Stimulated activated CD4-positive, alpha-beta T cell treated with anti-CD3 and anti-CD28 coated beads, Interleukin-4, amount 100 ng/mL, for 24 hours (primary cell): ENCODE measurements around the gene HSPE1.
A peak's percentile ranks its signal among the peaks of the same experiment; 100 is the strongest.
"Not testable (repeated sequence)": the region's sequence is repeated elsewhere in the genome, so short reads cannot be mapped to it uniquely, and the experiment has no call there.

Source experiments
- DNase-seq: peaks from one replicate; pipeline ENCODE4 v3.0.0-alpha.2; 2020

HSPE1 gene

GRCh38 chr2:197499594-197500502, at the start of gene HSPE1, which contains the start of gene HSPD1:
HSPE1 (plus strand) TSS chr2:197500379; CDS start chr2:197500437, 58 bp downstream.
HSPD1 (minus strand) TSS chr2:197499840; CDS start chr2:197498848, 992 bp downstream.
- peak; percentile 99 for DNase-seq

GRCh38 chr2:197450465-197450864, 49.7 kb upstream of the HSPE1 start:
- no peak for DNase-seq

DNA sequence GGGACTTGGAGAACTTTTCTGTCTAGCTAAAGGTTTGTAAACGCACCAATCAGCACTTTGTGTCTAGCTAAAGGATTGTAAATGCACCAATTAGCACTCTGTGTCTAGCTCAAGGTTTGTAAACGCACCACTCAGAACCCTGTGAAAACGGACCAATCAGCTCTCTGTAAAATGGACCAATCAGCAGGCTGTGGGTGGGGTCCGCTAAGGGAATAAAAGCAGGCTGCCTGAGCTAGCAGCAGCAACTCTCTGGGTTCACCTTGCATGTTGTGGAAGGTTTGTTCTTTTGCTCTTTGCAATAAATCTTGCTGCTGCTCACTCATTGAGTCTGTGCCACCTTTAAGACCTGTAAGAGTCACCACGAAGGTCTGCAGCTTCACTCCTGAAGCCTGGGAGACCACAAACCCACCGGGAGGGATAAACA, 49.2 kb upstream of the HSPE1 start:
- DNase-seq = not testable (repeated sequence)

GRCh38 chr2:197452754-197453122, 47.4 kb upstream of the HSPE1 start:
- no peak for DNase-seq

DNA sequence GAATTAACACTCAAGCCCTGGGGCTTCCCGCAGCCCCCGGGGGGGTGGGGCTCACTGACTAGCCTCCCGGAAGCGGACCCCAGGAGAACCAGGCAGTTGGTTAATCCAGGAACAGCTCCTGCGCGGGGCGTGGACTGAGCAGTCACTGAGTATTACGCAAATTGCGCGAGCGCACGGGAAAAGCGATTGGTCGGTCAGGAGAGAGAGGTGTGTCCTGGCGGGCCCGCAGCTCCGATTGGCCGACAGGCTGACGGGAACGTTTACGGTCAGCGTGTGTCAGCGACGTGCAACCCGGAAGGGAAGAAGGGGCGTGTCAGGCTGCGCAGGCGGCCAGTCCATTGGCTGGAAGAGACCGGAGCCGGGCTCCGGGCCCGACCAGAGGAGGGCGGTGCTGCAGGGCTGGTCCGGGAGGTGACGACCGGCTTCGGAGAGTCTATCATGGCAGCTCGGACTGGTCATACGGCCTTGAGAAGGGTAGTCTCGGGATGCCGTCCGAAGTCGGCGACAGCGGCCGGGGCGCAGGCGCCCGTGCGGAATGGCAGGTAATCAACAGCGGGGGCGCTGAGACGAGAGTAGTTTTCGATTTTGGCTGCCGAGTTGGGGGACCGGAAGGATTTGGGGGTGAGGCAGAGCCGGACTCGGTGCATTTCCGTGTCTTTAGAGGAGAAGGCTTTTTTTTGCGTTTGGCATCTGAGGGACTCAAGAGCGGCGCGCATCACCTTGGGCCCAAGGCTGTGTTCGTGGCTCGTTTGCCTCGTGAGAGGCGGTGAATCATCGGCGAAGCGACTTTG, 46.9 kb upstream of the HSPE1 start, which contains the start of gene COQ10B:
TSS of gene COQ10B (plus strand) at position 430 of the 791 bp plus-strand sequence. CDS start at position 439, 9 bp downstream.
- DNase-seq = peak; percentile 99

DNA sequence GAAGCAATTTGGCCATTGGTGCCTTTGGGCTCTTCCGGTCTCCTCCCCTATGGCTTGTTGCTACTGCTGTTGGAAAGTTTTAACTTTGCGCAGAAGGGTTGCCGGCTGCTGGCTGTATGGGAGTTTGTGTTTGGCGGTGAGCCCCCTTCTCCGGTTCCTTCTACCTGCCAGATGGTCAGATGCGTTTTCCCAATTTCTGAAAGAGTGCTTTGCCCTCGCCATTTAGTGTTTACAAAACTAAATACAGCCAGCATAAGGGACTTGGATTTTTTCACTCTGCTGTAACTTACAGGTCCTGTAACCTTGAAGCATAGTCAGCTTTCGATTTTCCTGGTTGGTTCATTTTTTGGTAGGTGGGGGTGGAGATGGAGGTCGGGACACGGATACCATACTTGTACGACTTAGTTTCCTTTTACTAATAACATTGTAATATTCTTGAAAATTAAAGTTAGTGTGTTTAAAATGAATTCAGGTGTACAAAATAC, 46.2 kb upstream of the HSPE1 start:
- no peak for DNase-seq

GRCh38 chr2:197454923-197455322, 45.3 kb upstream of the HSPE1 start:
- DNase-seq = no peak

DNA sequence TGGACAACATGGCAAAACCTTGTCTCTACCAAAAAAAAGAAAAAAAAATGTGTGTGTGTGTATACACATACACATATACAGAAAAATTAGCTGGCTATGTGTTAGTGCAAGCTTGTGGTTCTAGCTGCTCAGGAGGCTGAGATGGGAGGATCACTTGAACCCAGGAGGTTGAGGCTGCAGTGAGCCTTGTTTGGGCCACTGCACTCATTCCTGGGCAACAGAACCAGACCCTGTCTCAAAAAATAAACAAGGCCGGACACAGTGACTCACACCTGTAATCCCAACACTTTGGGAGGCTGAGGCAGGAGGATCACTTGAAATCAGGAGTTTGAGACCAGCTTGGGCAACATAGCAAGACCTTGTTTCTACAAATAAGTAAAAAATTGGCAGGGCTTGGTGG, 44.8 kb upstream of the HSPE1 start:
- no peak for DNase-seq

GRCh38 chr2:197460649-197461048, 39.5 kb upstream of the HSPE1 start:
- no peak for DNase-seq

- DNase-seq = no peak
These were observed 39.1 kb upstream of the HSPE1 start for GRCh38 chr2:197461057-197461456.

- no peak for DNase-seq
These were observed 36.0 kb upstream of the HSPE1 start for GRCh38 chr2:197464175-197464574.

- no peak for DNase-seq
These were observed 28.0 kb upstream of the HSPE1 start for GRCh38 chr2:197472166-197472565.

GRCh38 chr2:197477797-197478196, 22.4 kb upstream of the HSPE1 start:
- no peak for DNase-seq

GRCh38 chr2:197480165-197481036, 19.8 kb upstream of the HSPE1 start:
- no peak for DNase-seq

DNA sequence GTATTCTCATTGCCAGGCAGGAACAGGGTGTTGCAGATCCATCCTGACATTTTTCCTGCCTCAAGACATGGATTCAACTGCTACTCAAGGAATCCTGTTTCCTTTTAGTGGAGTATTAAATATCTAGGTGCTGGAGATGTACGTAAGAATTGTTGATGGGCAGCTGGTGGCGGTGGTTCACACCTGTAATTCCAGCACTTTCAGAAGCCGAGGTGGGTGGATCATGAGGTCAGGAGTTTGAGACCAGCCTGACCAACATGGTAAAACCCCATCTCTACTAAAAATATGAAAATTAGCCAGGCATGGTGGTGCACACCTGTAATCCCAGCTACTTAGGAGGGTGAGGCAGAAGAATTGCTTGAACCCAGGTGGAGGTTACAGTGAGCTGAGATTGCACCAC, 15.9 kb upstream of the HSPE1 start:
- DNase-seq = not testable (repeated sequence)

DNA sequence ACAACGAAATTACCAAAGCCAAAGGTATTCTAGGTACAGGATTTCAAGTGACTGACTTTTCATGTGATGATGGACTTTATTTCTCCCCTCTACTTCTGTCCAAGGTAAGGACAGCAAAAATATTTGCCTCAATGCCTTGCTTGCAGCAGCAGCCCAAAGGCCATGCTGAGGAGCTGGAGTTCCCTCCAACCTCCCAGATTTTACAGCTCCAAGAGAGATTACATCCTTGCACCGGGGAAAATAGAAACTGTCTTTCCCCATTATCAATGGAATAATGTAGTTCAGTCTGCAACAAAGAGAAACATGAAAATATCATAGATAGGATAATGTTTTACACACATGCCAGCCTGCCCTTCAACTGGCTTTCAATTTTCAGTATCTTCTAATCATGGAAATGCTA, 14.0 kb upstream of the HSPE1 start:
- DNase-seq = no peak

GRCh38 chr2:197487385-197487784, 12.8 kb upstream of the HSPE1 start:
- no peak for DNase-seq

GRCh38 chr2:197495433-197496134, 4.6 kb upstream of the HSPE1 start:
- DNase-seq = no peak

DNA sequence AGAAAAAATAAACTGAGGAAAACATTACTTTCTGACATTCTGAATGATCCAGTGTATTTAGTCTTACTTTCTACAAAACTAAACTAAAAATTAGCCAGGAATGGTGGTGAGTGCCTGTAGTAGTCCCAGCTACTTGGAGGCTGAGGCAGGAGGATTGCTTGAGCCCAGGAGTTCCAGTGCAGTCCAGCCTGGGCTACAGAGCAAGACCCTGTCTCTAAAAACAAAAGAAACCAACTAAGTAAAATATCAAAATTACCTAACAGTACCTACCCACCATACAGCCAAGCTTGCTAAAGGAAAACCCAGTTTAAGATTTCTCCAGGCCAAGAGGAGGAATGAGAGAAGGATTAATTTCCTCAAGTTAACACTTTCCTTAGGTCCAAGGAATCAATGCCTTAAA, 3.5 kb upstream of the HSPE1 start:
- DNase-seq = no peak

DNA sequence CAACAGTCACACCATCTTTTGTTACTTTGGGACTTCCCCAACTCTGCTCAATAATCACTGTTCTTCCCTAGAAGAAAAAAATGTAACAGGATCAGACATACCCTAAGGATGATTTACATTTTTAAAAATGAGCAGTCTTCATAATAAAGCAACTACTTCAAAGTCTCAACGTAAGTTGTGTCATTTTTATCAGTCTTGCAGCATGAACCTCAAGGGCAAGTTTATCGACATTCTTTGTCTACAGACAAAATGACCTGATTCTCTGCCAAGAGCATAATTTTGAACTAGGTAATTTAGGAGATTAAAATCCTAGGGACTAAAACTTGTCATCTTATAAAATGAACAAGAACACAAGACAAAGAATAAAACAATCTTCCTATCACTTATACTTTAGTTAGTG, 2.9 kb upstream of the HSPE1 start:
- no peak for DNase-seq

DNA sequence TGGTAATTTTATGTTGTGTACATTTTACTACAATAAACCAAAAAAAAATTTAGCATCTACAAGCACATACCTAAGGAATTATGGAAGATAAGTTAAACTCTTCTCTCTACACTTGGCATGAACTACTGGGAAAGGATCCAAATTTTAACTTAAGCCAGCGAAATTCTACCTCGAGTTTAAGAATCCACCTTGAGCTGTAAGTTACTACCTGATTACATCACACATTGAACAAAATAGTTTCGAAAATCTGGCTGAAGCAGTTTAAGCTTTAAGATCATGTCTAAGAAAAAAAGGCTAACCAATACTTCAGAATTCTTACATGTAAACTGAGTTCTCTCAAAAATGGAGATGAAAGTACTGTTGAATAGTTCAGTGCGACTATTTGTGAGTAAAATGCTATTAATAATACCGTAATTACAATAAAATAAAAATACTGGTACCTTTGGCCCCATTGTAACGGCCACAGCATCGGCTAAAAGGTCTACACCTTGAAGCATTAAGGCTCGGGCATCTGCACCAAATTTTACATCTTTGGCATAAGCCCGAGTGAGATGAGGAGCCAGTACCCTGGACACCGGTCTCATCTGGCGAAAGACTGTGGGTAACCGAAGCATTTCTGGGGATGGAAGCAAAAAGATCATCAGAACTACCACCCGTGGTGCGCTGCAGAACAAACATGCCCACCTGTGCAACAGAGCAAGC, 1.8 kb upstream of the HSPE1 start:
- DNase-seq = no peak
